Measurements from ENCODE around the gene EIF4G3. TPM values are rescaled to one million over a fixed set of nuclear protein-coding genes. Genes with fewer than 3 reads are reported as not detected.

Gene EIF4G3
- polyA plus RNA-seq, 3 donors, result 5.1 to 34.2 (median 5.8) TPM

DNA sequence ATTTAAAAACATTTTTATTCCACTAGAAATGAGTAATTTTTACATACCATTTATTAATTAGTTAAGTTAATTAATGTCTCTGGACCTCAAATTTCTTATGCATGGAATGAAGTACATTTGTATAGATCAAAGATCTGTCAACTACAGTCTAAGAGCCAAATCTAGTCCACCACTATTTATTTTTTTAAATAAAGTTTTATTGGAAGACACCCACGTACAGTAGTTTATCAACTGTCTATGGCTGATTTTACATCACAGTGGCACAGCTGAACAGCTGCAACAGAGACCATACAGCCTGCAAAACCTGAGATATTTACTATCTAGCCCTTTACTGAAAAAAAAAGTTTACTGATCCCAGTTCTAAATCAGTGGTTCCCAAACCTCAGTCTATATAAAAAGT, 201.0 kb downstream of the EIF4G3 start:
- no peak for DNase-seq
- Histone ChIP-seq H3K4me1 (ENCODE audit: control insufficient read depth in 1 of 2, insufficient read depth in 2 of 2, low read length in 2 of 2) (no peaks in the 10 kb centered on the region), H3K9ac (ENCODE audit: insufficient read depth, low read length, poor library complexity, severe bottlenecking) (no peak overlapping the region), H3K9me3 (replicated peaks in 1 of 2; ENCODE audit: control insufficient read depth in 1 of 2, insufficient read depth in 1 of 2, low read length in 2 of 2) (no peaks in the 10 kb centered on the region), H2AFZ (ENCODE audit: insufficient read depth, low read depth, low read length, poor library complexity, severe bottlenecking) (no peak overlapping the region), H3K27me3 (ENCODE audit: control insufficient read depth in 2 of 2, insufficient read depth in 2 of 2, low read length in 2 of 2) (no peaks in the 10 kb centered on the region), H4K20me1 (ENCODE audit: insufficient read depth, low read length) (no peaks in the 10 kb centered on the region), H3K4me2 (replicated peaks; ENCODE audit: extremely low read depth, low read length, poor library complexity, severe bottlenecking) (no peak overlapping the region), H3K27ac (ENCODE audit: low read depth in 1 of 2, low read length in 2 of 2) (no peak overlapping the region), H3K4me3 (replicated peaks in 1 of 3; ENCODE audit: low read depth in 2 of 3, low read length in 3 of 3) (no peak overlapping the region), H3K79me2 (ENCODE audit: insufficient read depth, low read length) (no peaks in the 10 kb centered on the region), H3K36me3 (replicated peaks in 1 of 2; ENCODE audit: control insufficient read depth in 1 of 2, insufficient read depth in 2 of 2, low read length in 2 of 2) (peaks cover 32 to 71% of the 10 kb centered on the region in 2 donors)
- H3K36me3 Mint-ChIP-seq, result peaks cover 52 to 61% of the 10 kb centered on the region in 2 donors
- intact Hi-C loops (cut with micrococcal nuclease), result no loop called here
- TF ChIP-seq, protein P1, sequence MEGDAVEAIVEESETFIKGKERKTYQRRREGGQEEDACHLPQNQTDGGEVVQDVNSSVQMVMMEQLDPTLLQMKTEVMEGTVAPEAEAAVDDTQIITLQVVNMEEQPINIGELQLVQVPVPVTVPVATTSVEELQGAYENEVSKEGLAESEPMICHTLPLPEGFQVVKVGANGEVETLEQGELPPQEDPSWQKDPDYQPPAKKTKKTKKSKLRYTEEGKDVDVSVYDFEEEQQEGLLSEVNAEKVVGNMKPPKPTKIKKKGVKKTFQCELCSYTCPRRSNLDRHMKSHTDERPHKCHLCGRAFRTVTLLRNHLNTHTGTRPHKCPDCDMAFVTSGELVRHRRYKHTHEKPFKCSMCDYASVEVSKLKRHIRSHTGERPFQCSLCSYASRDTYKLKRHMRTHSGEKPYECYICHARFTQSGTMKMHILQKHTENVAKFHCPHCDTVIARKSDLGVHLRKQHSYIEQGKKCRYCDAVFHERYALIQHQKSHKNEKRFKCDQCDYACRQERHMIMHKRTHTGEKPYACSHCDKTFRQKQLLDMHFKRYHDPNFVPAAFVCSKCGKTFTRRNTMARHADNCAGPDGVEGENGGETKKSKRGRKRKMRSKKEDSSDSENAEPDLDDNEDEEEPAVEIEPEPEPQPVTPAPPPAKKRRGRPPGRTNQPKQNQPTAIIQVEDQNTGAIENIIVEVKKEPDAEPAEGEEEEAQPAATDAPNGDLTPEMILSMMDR (IDR thresholded peaks at IDR 0.05), result no peak
- no peaks in the 10 kb centered on the region for H3K9me3 Mint-ChIP-seq
- WGBS (ENCODE audit: insufficient coverage), result no CpG with 5 or more reads among the region's 1 CpG
- no peak overlapping the region for H3K27ac Mint-ChIP-seq
- H3K27me3 Mint-ChIP-seq (ENCODE audit: low read depth in 3 of 3), result no peaks in the 10 kb centered on the region
- no peak overlapping the region for H3K4me3 Mint-ChIP-seq
- H3K4me1 Mint-ChIP-seq, result no peaks in the 10 kb centered on the region

DNA sequence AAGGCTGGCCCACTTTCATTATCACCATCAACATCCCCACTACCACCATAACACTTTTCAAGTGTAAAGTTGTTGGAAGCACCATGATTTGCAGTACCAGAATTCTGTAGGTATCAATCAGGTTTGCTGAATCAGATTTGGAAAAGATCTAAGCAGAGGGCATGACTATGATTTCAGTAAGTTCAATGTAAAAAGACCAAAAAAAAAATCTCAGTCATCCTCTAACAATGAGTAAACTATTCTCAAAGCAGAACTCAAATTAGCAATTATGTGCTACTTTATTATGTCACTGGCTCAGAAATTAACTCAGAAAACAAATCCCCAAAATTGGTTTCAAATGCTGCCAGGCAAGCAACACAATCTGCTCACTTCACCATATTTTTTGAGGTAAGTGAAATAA, 201.7 kb downstream of the EIF4G3 start:
- Histone ChIP-seq H3K27ac (ENCODE audit: low read depth in 1 of 2, low read length in 2 of 2) (no peak overlapping the region), H3K4me3 (replicated peaks in 1 of 3; ENCODE audit: low read depth in 2 of 3, low read length in 3 of 3) (no peak overlapping the region), H3K4me1 (ENCODE audit: control insufficient read depth in 1 of 2, insufficient read depth in 2 of 2, low read length in 2 of 2) (no peaks in the 10 kb centered on the region), H2AFZ (ENCODE audit: insufficient read depth, low read depth, low read length, poor library complexity, severe bottlenecking) (no peak overlapping the region), H3K79me2 (ENCODE audit: insufficient read depth, low read length) (no peaks in the 10 kb centered on the region), H3K4me2 (replicated peaks; ENCODE audit: extremely low read depth, low read length, poor library complexity, severe bottlenecking) (no peak overlapping the region), H3K27me3 (ENCODE audit: control insufficient read depth in 2 of 2, insufficient read depth in 2 of 2, low read length in 2 of 2) (no peaks in the 10 kb centered on the region), H3K9me3 (replicated peaks in 1 of 2; ENCODE audit: control insufficient read depth in 1 of 2, insufficient read depth in 1 of 2, low read length in 2 of 2) (no peaks in the 10 kb centered on the region), H3K9ac (ENCODE audit: insufficient read depth, low read length, poor library complexity, severe bottlenecking) (no peak overlapping the region), H4K20me1 (ENCODE audit: insufficient read depth, low read length) (no peaks in the 10 kb centered on the region), H3K36me3 (replicated peaks in 1 of 2; ENCODE audit: control insufficient read depth in 1 of 2, insufficient read depth in 2 of 2, low read length in 2 of 2) (peaks cover 31 to 68% of the 10 kb centered on the region in 2 donors)
- TF ChIP-seq, protein P1 (IDR thresholded peaks at IDR 0.05), result no peak
- H3K4me1 Mint-ChIP-seq, result no peaks in the 10 kb centered on the region
- H3K36me3 Mint-ChIP-seq, result peaks cover 50 to 61% of the 10 kb centered on the region in 2 donors
- intact Hi-C loops (cut with micrococcal nuclease), result no loop called here
- H3K9me3 Mint-ChIP-seq, result no peaks in the 10 kb centered on the region
- H3K27ac Mint-ChIP-seq, result no peak overlapping the region
- H3K4me3 Mint-ChIP-seq, result no peak overlapping the region
- no peaks in the 10 kb centered on the region for H3K27me3 Mint-ChIP-seq (ENCODE audit: low read depth in 3 of 3)
- DNase-seq, result no peak
